ENCODE results near the gene GCG.

GCG gene

GRCh38 chr2:162103443-162104009 is 48.5 kb downstream of the GCG start:
- Mint-ChIP-seq H3K27me3 (ENCODE audit: low read depth) (peaks cover 5% of the 10 kb centered on the region), H3K36me3 (ENCODE audit: low read depth) (no peaks in the 10 kb centered on the region), H3K4me1 (ENCODE audit: low read depth) (peaks cover 4% of the 10 kb centered on the region), H3K4me3 (no peak overlapping the region), H3K9me3 (no peaks in the 10 kb centered on the region), H3K27ac (no peak overlapping the region)
- DNase-seq (ENCODE audit: low spot score): no peak

GRCh38 chr2:162100579-162100978 is 51.5 kb downstream of the GCG start:
- Mint-ChIP-seq H3K4me3 (no peak overlapping the region), H3K9me3 (no peaks in the 10 kb centered on the region), H3K27ac (no peak overlapping the region), H3K27me3 (ENCODE audit: low read depth) (peaks cover 5% of the 10 kb centered on the region), H3K4me1 (ENCODE audit: low read depth) (no peaks in the 10 kb centered on the region), H3K36me3 (ENCODE audit: low read depth) (no peaks in the 10 kb centered on the region)
- no peak for DNase-seq (ENCODE audit: low spot score)

- Mint-ChIP-seq H3K27me3 (ENCODE audit: low read depth) (peaks cover 5% of the 10 kb centered on the region), H3K36me3 (ENCODE audit: low read depth) (no peaks in the 10 kb centered on the region), H3K4me3 (no peak overlapping the region), H3K9me3 (no peaks in the 10 kb centered on the region), H3K27ac (no peak overlapping the region), H3K4me1 (ENCODE audit: low read depth) (no peaks in the 10 kb centered on the region)
- no peak for DNase-seq (ENCODE audit: low spot score)
These were observed 52.2 kb downstream of the GCG start for GRCh38 chr2:162099836-162100235.
